AG09319 (cell line): ENCODE measurements around the gene CEMIP2.

Experiments used
- DNase-seq: peaks from one replicate; pipeline ENCODE4 v3.0.0-alpha.2; 2010; ENCODE audit warnings: low read depth; ENCODE audit errors: extremely low read depth
- TF ChIP-seq, protein P1 (sequence below): IDR thresholded peaks from 2 replicates; pipeline ENCODE4 v1.5.1; 2011; ENCODE audit warnings: low read depth, mild to moderate bottlenecking, inconsistent platforms, low read length, moderate library complexity

CEMIP2 gene

DNA sequence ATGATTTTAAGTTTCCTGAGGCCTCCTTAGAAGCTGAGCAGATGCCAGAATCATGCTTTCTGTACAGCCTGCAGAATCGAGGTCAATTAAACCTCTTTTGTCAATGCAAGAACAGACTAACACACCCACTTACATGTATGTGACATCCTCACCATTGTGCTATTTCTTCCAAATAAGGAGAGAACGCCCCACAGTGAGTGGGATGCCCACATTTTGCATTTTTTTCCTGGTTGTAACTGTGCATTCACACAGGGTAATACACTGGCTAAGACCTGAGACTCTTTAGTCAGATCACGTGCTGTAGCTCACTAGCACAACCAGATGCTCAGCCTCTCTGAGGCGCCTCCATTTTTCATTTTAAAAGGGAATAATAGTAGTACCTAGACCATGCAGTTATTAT, 4.4 kb upstream of the CEMIP2 start:
- TF ChIP-seq, protein P1, sequence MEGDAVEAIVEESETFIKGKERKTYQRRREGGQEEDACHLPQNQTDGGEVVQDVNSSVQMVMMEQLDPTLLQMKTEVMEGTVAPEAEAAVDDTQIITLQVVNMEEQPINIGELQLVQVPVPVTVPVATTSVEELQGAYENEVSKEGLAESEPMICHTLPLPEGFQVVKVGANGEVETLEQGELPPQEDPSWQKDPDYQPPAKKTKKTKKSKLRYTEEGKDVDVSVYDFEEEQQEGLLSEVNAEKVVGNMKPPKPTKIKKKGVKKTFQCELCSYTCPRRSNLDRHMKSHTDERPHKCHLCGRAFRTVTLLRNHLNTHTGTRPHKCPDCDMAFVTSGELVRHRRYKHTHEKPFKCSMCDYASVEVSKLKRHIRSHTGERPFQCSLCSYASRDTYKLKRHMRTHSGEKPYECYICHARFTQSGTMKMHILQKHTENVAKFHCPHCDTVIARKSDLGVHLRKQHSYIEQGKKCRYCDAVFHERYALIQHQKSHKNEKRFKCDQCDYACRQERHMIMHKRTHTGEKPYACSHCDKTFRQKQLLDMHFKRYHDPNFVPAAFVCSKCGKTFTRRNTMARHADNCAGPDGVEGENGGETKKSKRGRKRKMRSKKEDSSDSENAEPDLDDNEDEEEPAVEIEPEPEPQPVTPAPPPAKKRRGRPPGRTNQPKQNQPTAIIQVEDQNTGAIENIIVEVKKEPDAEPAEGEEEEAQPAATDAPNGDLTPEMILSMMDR = no peak
- no peak for DNase-seq

GRCh38 chr9:71770170-71770569, 1.9 kb upstream of the CEMIP2 start:
- DNase-seq = no peak
- TF ChIP-seq, protein P1 = no peak

DNA sequence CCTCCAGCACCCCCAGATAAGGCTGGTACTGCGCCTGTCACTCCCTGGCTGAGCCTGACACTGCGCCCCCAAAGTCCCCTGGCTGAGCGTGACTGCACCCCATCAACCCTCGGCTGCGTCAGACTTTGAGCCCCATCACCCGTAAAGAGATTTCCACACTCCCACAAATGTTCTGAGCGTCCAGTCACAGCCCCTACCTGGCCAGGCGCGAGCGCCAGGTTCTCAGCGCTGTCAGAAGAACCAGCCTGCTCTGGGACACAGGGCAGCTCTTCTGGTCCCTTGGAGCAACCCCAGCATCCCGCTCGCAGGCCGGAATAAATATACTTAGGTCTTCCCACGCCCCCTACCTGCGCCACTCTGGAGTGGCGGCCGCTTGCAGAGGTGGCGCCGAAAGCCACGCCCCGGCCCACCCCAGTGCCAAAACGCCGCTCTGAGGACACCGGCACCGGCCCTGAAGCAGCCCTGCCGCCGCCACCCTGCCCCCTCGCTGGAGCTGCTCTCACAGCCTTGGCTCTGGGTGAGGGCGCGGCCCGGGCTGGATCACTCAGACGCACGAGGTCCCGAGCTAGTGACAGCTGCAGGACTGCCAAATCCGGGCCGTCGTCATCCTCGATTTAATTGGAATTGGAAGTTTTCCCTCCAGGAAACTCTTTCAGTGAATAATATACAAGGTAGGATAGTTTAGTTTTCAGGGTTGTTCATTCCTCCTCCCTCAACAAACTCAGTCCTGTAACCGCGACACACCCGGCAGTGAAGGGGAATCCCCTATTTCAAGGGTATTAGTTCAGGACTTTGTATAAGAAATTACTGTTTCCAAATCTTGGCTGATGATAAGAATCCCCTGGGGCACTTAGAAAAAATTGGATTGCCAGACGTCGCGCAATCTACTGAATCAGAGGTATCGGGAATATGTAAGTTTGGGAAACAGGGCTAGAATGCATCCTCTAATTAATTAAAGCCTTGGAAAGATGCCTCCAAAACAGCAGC, 1.2 kb upstream of the CEMIP2 start:
- TF ChIP-seq, protein P1 = no peak; the same call in 1 of the 2 replicates
- DNase-seq = no peak

DNA sequence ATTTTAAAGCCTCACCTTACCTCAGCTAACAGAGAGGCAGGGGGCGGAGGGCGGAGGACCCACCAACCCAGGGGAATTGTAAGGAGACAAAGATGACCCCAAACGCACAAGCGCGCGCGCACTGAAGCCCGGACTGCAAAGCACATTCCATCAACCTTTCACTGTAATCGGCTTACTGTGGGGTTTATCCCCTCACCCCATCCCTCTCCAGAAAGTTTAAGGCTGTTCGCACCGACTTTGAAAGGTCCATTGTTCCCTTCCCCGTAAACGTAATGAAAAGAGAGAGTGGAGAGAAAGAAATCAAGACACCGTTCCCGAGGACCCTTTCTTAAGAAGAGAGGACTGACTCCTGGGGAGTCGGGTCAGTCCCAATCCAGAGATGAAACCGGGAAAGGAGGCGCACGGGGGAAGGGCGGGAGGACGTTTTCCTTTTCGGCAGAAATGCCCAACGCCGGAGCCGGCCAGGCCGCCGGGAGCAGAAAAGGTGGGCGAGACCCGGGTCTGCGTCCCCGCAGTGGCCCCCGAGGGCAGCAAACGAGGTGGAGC, 464 bp downstream of the CEMIP2 start:
- no peak for DNase-seq
- TF ChIP-seq, protein P1 = no peak

DNA sequence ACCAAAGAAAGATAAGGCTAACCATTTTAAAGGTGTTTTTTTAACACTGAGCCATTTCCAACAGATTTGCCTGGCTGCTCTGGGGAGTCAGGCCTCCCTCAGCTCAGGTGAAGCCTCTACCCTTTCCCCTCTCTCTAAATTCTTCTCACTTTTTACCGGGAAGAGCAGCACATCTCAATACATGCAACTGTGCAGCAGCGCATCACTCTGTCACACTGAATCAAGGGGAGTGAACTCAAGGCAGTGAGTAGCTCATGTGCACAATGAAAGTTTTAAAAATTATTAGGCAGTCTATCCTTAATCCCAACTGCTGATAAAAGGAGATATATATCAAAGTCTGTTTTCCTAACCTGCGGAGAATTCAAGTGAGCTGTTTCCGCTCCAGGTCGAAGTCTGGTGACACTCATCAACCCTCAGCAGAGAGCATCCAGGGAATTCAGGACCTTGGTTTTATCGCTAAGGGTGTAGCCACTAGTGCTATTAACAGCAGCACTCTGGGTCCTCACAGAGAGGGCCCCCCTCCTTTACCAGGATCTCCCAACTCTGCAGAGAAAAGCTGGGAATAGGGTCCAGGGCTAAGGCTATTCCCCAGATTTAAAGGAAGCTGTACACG, 1.0 kb downstream of the CEMIP2 start:
- DNase-seq = no peak

GRCh38 chr9:71766663-71767062, 1.6 kb downstream of the CEMIP2 start:
- TF ChIP-seq, protein P1 = no peak
- no peak for DNase-seq

More for the DNA sequence above, 1.0 kb downstream of the CEMIP2 start:
- TF ChIP-seq, protein P1 = no peak

DNA sequence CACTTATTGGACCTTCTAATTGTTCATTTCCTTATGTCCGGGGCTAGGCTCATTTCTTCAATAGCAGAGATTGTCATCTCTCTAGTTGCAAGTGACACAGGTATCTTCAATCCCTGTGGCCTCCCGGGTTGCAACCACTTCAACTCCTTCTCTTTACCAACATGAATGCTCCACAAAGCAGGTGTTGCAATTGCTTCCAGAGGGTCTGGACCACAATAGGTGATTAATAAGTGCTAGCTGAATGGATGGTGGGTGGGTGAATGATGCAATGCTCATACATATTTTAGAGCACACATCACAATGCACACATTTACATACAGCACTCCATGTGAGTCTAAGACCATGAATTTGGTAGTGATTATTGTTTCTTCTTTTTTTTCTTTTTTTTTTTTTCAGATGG, 2.6 kb downstream of the CEMIP2 start:
- TF ChIP-seq, protein P1 = no peak

More for the DNA sequence above, 2.6 kb downstream of the CEMIP2 start:
- no peak for DNase-seq
